HEK293 (cell line): Measurements from ENCODE around the gene STX3.
A peak's percentile ranks its signal among the peaks of the same experiment; 100 is the strongest.

ENCODE experiments used
- GLI4 ChIP-seq: fragments of 450-650 bp; formaldehyde crosslinking; IDR thresholded peaks from 2 replicates; pipeline ENCODE4 v1.5.1; 2016; ENCODE audit warnings: missing biosample characterization, missing genetic modification characterization
- GLIS1 ChIP-seq: fragments of 450-650 bp; formaldehyde crosslinking; IDR thresholded peaks from 2 replicates; pipeline ENCODE4 v1.5.1; 2016; ENCODE audit warnings: missing biosample characterization, missing genetic modification characterization
- HOXA7 ChIP-seq: sonication (generic); formaldehyde crosslinking; IDR thresholded peaks from 2 replicates; pipeline ENCODE4 v1.8.1; 2022; ENCODE audit warnings: missing genetic modification reagents, borderline replicate concordance
- HOXC10 ChIP-seq: sonication (generic); formaldehyde crosslinking; IDR thresholded peaks from 2 replicates; pipeline ENCODE4 v1.8.1; 2023; ENCODE audit warnings: mild to moderate bottlenecking, missing genetic modification reagents
- KLF9 ChIP-seq: fragments of 450-650 bp; formaldehyde crosslinking; IDR thresholded peaks from 2 replicates; pipeline ENCODE4 v1.5.1; 2016; ENCODE audit warnings: missing biosample characterization, missing genetic modification characterization, low read depth
- MYNN ChIP-seq: fragments of 450-650 bp; formaldehyde crosslinking; IDR thresholded peaks from 2 replicates; pipeline ENCODE4 v1.5.1; 2016; ENCODE audit warnings: missing biosample characterization, missing genetic modification characterization, borderline replicate concordance
- PRDM1 ChIP-seq: fragments of 450-650 bp; formaldehyde crosslinking; IDR thresholded peaks from 2 replicates; pipeline ENCODE4; 2016; ENCODE audit warnings: missing biosample characterization, missing genetic modification characterization
- SCRT1 ChIP-seq: fragments of 450-650 bp; formaldehyde crosslinking; IDR thresholded peaks from 2 replicates; pipeline ENCODE4 v1.5.1; 2016; ENCODE audit warnings: missing biosample characterization, missing genetic modification characterization, borderline replicate concordance
- ZFP41 ChIP-seq: fragments of 450-650 bp; formaldehyde crosslinking; IDR thresholded peaks from 2 replicates; pipeline ENCODE4 v1.5.1; 2016; ENCODE audit warnings: missing biosample characterization, missing genetic modification characterization, borderline replicate concordance
- ZIC2 ChIP-seq: fragments of 450-650 bp; formaldehyde crosslinking; IDR thresholded peaks from 2 replicates; pipeline ENCODE4 v1.5.1; 2016; ENCODE audit warnings: missing biosample characterization, missing genetic modification characterization
- ZNF121 ChIP-seq: fragments of 450-650 bp; formaldehyde crosslinking; IDR thresholded peaks from 2 replicates; pipeline ENCODE4 v1.5.1; 2016; ENCODE audit warnings: missing biosample characterization, missing genetic modification characterization
- ZNF138 ChIP-seq: fragments of 450-650 bp; formaldehyde crosslinking; IDR thresholded peaks from 2 replicates; pipeline ENCODE4 v1.5.1; 2016; ENCODE audit warnings: missing biosample characterization, missing genetic modification characterization, borderline replicate concordance
- ZNF146 ChIP-seq: fragments of 450-650 bp; formaldehyde crosslinking; IDR thresholded peaks from 2 replicates; pipeline ENCODE4 v1.5.1; 2016; ENCODE audit warnings: missing biosample characterization, missing genetic modification characterization
- ZNF214 ChIP-seq: fragments of 450-650 bp; formaldehyde crosslinking; IDR thresholded peaks from 2 replicates; pipeline ENCODE4 v1.5.1; 2017; ENCODE audit warnings: missing biosample characterization, mild to moderate bottlenecking, missing genetic modification characterization, borderline replicate concordance
- ZNF223 ChIP-seq: fragments of 450-650 bp; formaldehyde crosslinking; IDR thresholded peaks from 2 replicates; pipeline ENCODE4 v1.5.1; 2016; ENCODE audit warnings: missing biosample characterization, missing genetic modification characterization
- ZNF341 ChIP-seq: fragments of 450-650 bp; formaldehyde crosslinking; IDR thresholded peaks from 2 replicates; pipeline ENCODE4; 2016; ENCODE audit warnings: low read depth, missing biosample characterization, missing genetic modification characterization
- ZNF404 ChIP-seq: fragments of 450-650 bp; formaldehyde crosslinking; IDR thresholded peaks from 2 replicates; pipeline ENCODE4 v1.5.1; 2017; ENCODE audit warnings: missing biosample characterization, missing genetic modification characterization
- ZNF473 ChIP-seq: fragments of 450-650 bp; formaldehyde crosslinking; IDR thresholded peaks from 2 replicates; pipeline ENCODE4 v1.5.1; 2017; ENCODE audit warnings: missing biosample characterization, missing genetic modification characterization
- ZNF549 ChIP-seq: fragments of 450-650 bp; IDR thresholded peaks from 2 replicates; pipeline ENCODE4 v1.5.1; 2018; ENCODE audit warnings: missing biosample characterization, missing genetic modification characterization, mild to moderate bottlenecking, inconsistent platforms, moderate library complexity
- ZNF623 ChIP-seq: fragments of 450-650 bp; formaldehyde crosslinking; IDR thresholded peaks from 2 replicates; pipeline ENCODE4 v1.5.1; 2016; ENCODE audit warnings: missing biosample characterization, missing genetic modification characterization
- ZNF76 ChIP-seq: fragments of 450-650 bp; formaldehyde crosslinking; IDR thresholded peaks from 2 replicates; pipeline ENCODE4; 2016; ENCODE audit warnings: low read depth, missing biosample characterization, missing genetic modification characterization, borderline replicate concordance
- ZNF777 ChIP-seq: fragments of 450-650 bp; formaldehyde crosslinking; IDR thresholded peaks from 2 replicates; pipeline ENCODE4 v1.5.1; 2017; ENCODE audit warnings: missing biosample characterization, missing genetic modification characterization, borderline replicate concordance
- ZNF837 ChIP-seq: fragments of 450-650 bp; formaldehyde crosslinking; IDR thresholded peaks from 2 replicates; pipeline ENCODE4 v1.5.1; 2016; ENCODE audit warnings: missing biosample characterization, missing genetic modification characterization
- TF ChIP-seq, protein P1 (sequence below): fragments of 450-650 bp; formaldehyde crosslinking; optimal IDR thresholded peaks from 2 replicates; pipeline ENCODE3; 2016; ENCODE audit warnings: missing biosample characterization, mild to moderate bottlenecking, missing genetic modification characterization
- TF ChIP-seq, protein P2 (sequence below): fragments of 450-650 bp; formaldehyde crosslinking; IDR thresholded peaks from 2 replicates; pipeline ENCODE4 v1.5.1; 2017; ENCODE audit warnings: missing biosample characterization, missing genetic modification characterization
- TF ChIP-seq, protein P3 (sequence below): fragments of 450-650 bp; formaldehyde crosslinking; IDR thresholded peaks from 2 replicates; pipeline ENCODE4 v1.5.1; 2016; ENCODE audit warnings: missing biosample characterization, missing genetic modification characterization, borderline replicate concordance
- TF ChIP-seq, protein P4 (sequence below): fragments of 450-650 bp; formaldehyde crosslinking; IDR thresholded peaks from 2 replicates; pipeline ENCODE4 v1.5.1; 2016; ENCODE audit warnings: missing biosample characterization, missing genetic modification characterization
- TF ChIP-seq, protein P5 (sequence below): fragments of 450-650 bp; formaldehyde crosslinking; IDR thresholded peaks from 2 replicates; pipeline ENCODE4 v1.5.1; 2016; ENCODE audit warnings: missing biosample characterization, missing genetic modification characterization

The STX3 gene

DNA sequence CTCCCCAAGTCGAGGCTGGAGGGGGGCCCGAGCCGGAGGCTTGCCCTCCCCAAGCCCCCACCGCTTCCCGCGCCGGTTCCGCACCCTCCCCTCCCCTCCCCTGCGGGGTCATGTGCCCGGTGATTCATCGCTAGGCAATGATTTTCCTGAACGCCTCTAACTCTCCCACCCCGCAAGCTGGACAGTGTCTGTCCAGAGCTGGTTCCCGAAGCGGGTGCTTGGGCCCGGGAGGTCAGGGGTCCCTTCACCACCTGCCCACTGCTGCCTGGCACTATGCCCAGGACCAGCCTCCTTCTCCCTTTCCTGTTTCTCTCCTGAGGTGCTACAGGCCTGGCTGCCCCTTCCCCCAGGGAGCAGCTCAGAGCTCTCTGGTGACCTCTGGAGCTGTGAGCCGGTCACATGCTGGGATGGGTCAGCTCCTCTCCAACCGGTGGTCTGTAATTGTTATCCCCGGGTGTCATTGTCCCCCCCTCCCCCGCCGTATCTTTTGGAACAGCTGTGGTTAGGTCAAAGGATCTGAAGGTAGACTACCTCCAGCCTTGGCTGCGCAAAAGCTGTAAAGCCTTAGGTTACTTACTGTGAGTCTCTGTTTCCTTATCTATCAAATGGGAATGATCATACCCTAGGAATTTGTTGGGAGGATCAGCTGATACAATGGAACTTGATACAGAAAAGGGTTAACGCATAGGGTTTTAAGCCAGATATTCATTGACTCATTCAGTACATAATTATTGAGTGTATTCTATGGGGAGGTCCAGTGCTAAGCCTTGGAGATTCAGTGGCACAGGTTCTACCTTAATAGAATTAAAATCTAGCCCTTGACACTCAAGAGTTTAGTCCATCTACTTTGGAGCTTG lies 753 bp downstream of the STX3 start (continued):
- TF ChIP-seq SCRT1 (tag by site-specific recombination) (no peak), ZNF146 (tag by site-specific recombination) (no peak), ZNF473 (tag by site-specific recombination) (no peak), ZFP41 (tag by site-specific recombination) (no peak), ZNF777 (tag by site-specific recombination) (no peak), PRDM1 (tag by site-specific recombination) (no peak), MYNN (no peak), ZNF223 (tag by site-specific recombination) (no peak), ZNF214 (tag by site-specific recombination) (no peak), ZNF138 (tag by site-specific recombination) (no peak), ZNF121 (tag by site-specific recombination) (no peak), GLIS1 (peak; percentile 38; the same call in 1 of the 2 replicates), GLI4 (tag by site-specific recombination) (no peak), ZNF404 (tag by site-specific recombination) (no peak), ZNF623 (tag by site-specific recombination) (no peak), ZNF549 (tag by site-specific recombination) (no peak), HOXA7 (CRISPR knock-in tag) (no peak), ZNF76 (no peak), ZNF837 (tag by site-specific recombination) (no peak), ZNF341 (tag by site-specific recombination) (no peak), ZIC2 (tag by site-specific recombination) (peak; percentile 37), KLF9 (tag by site-specific recombination) (no peak), HOXC10 (CRISPR knock-in tag) (no peak)
- TF ChIP-seq, protein P1, sequence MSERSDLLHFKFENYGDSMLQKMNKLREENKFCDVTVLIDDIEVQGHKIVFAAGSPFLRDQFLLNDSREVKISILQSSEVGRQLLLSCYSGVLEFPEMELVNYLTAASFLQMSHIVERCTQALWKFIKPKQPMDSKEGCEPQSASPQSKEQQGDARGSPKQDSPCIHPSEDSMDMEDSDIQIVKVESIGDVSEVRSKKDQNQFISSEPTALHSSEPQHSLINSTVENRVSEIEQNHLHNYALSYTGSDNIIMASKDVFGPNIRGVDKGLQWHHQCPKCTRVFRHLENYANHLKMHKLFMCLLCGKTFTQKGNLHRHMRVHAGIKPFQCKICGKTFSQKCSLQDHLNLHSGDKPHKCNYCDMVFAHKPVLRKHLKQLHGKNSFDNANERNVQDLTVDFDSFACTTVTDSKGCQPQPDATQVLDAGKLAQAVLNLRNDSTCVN, result peak; percentile 15
- TF ChIP-seq, protein P2, sequence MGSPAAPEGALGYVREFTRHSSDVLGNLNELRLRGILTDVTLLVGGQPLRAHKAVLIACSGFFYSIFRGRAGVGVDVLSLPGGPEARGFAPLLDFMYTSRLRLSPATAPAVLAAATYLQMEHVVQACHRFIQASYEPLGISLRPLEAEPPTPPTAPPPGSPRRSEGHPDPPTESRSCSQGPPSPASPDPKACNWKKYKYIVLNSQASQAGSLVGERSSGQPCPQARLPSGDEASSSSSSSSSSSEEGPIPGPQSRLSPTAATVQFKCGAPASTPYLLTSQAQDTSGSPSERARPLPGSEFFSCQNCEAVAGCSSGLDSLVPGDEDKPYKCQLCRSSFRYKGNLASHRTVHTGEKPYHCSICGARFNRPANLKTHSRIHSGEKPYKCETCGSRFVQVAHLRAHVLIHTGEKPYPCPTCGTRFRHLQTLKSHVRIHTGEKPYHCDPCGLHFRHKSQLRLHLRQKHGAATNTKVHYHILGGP (tag by site-specific recombination), result no peak
- TF ChIP-seq, protein P3, sequence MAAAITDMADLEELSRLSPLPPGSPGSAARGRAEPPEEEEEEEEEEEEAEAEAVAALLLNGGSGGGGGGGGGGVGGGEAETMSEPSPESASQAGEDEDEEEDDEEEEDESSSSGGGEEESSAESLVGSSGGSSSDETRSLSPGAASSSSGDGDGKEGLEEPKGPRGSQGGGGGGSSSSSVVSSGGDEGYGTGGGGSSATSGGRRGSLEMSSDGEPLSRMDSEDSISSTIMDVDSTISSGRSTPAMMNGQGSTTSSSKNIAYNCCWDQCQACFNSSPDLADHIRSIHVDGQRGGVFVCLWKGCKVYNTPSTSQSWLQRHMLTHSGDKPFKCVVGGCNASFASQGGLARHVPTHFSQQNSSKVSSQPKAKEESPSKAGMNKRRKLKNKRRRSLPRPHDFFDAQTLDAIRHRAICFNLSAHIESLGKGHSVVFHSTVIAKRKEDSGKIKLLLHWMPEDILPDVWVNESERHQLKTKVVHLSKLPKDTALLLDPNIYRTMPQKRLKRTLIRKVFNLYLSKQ (tag by site-specific recombination), result no peak
- TF ChIP-seq, protein P4, sequence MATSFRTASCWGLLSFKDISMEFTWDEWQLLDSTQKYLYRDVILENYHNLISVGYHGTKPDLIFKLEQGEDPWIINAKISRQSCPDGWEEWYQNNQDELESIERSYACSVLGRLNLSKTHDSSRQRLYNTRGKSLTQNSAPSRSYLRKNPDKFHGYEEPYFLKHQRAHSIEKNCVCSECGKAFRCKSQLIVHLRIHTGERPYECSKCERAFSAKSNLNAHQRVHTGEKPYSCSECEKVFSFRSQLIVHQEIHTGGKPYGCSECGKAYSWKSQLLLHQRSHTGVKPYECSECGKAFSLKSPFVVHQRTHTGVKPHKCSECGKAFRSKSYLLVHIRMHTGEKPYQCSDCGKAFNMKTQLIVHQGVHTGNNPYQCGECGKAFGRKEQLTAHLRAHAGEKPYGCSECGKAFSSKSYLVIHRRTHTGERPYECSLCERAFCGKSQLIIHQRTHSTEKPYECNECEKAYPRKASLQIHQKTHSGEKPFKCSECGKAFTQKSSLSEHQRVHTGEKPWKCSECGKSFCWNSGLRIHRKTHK, result no peak
- TF ChIP-seq, protein P5, sequence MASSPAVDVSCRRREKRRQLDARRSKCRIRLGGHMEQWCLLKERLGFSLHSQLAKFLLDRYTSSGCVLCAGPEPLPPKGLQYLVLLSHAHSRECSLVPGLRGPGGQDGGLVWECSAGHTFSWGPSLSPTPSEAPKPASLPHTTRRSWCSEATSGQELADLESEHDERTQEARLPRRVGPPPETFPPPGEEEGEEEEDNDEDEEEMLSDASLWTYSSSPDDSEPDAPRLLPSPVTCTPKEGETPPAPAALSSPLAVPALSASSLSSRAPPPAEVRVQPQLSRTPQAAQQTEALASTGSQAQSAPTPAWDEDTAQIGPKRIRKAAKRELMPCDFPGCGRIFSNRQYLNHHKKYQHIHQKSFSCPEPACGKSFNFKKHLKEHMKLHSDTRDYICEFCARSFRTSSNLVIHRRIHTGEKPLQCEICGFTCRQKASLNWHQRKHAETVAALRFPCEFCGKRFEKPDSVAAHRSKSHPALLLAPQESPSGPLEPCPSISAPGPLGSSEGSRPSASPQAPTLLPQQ (tag by site-specific recombination), result no peak
